Endothelial cell of umbilical vein (primary cell): ENCODE data around the gene TSPAN5. TPM values are rescaled to one million over a fixed set of nuclear protein-coding genes. Genes with fewer than 3 reads are reported as not detected.

ENCODE experiments used
- BruUV-seq: library from RNA; stranded (reverse); fragments of 400-500 nt; replicated peaks from 2 replicates; lab custom pipeline; 2021; lab: Mats Ljungman, UMichigan
- CTCF ChIA-PET: fragments of 300-600, 350-600 bp; sonication (Branson Sonifier 250); formaldehyde crosslinking; loops from one replicate; lab custom pipeline; 2021; ENCODE audit warnings: antibody characterized with exemption, inconsistent platforms; lab: Charles Lee
- POLR2A ChIA-PET: fragments of 300-600, 350-600 bp; sonication (Branson Sonifier 250); formaldehyde crosslinking; loops from one replicate; lab custom pipeline; 2021; ENCODE audit warnings: antibody characterized with exemption, inconsistent platforms; lab: Charles Lee
- DNase-seq: peaks from one replicate; pipeline ENCODE4 v3.0.0-alpha.2; 2011; ENCODE audit warnings: low read depth, low spot score
- FAIRE-seq: peaks from 2 replicates; lab custom pipeline; 2011; peaks lifted over from hg19 to GRCh38; lab: Jason Lieb, UNC
- H2AFZ ChIP-seq: 2 replicates; pipeline ENCODE4 v1.6.0; 2012; ENCODE audit warnings: low read depth, low read length, control low read depth, inconsistent platforms
- H3K27ac ChIP-seq: 2 replicates; pipeline ENCODE4 v1.5.1; 2011; ENCODE audit warnings: low read depth, mild to moderate bottlenecking, control low read depth, low read length, moderate library complexity; ENCODE audit not compliant: insufficient read depth
- H3K27me3 ChIP-seq, 2 experiments: 2 replicates each; pipeline versions ENCODE4 v1.6.0 to v1.6.1; 2011; ENCODE audit warnings: low read length in 2 of 2, mixed read lengths in 1 of 2; ENCODE audit not compliant: control insufficient read depth in 2 of 2, insufficient read depth in 2 of 2
- H3K36me3 ChIP-seq, 2 experiments: 2 replicates in 1 of 2; 3 replicates in 1 of 2; pipeline ENCODE4 v1.5.1; 2011; ENCODE audit warnings: low read length in 2 of 2, mild to moderate bottlenecking in 1 of 2, moderate library complexity in 1 of 2; ENCODE audit not compliant: control insufficient read depth in 2 of 2, insufficient read depth in 2 of 2; ENCODE audit errors: extremely low read depth in 1 of 2
- H3K4me1 ChIP-seq: 3 replicates; pipeline ENCODE4 v1.5.1; 2011; ENCODE audit warnings: mild to moderate bottlenecking, low read length; ENCODE audit not compliant: control insufficient read depth, insufficient read depth; ENCODE audit errors: extremely low read depth
- H3K4me2 ChIP-seq: 2 replicates; pipeline ENCODE4 v1.6.1; 2011; ENCODE audit warnings: low read length, control low read depth, mixed read lengths; ENCODE audit not compliant: insufficient read depth
- H3K4me3 ChIP-seq, 3 experiments: fragments of 200-600 bp in 1 of 3; sonication (generic), shearing (Covaris generic) in 1 of 3; replicated peaks in 1 of 3; 2 replicates each; pipeline ENCODE4 v1.5.1; 2011 to 2016; ENCODE audit warnings: control low read depth in 3 of 3, low read length in 3 of 3, mild to moderate bottlenecking in 2 of 3, inconsistent platforms in 1 of 3, low read depth in 1 of 3, moderate library complexity in 1 of 3; ENCODE audit not compliant: insufficient read depth in 1 of 3
- H3K79me2 ChIP-seq: 2 replicates; pipeline ENCODE4 v1.6.0; 2012; ENCODE audit warnings: low read length, inconsistent platforms; ENCODE audit not compliant: control insufficient read depth, insufficient read depth
- H3K9ac ChIP-seq: replicated peaks from 2 replicates; pipeline ENCODE3; 2011; ENCODE audit warnings: low read length, control low read depth; ENCODE audit not compliant: insufficient read depth; ENCODE audit errors: extremely low read depth
- H3K9me1 ChIP-seq: replicated peaks from 3 replicates; pipeline ENCODE4 v1.6.0; 2011; ENCODE audit warnings: mild to moderate bottlenecking, low read length; ENCODE audit not compliant: control insufficient read depth, insufficient read depth; ENCODE audit errors: extremely low read depth
- H3K9me3 ChIP-seq: replicated peaks from 2 replicates; pipeline ENCODE4 v1.5.1; 2012; ENCODE audit warnings: low read length, inconsistent platforms; ENCODE audit not compliant: control insufficient read depth, insufficient read depth
- H4K20me1 ChIP-seq: replicated peaks from 2 replicates; pipeline ENCODE3; 2011; ENCODE audit warnings: mild to moderate bottlenecking, low read length; ENCODE audit not compliant: control insufficient read depth, insufficient read depth; ENCODE audit errors: extremely low read depth
- EZH2 ChIP-seq: IDR thresholded peaks from 2 replicates; pipeline ENCODE4 v1.6.1; 2012; ENCODE audit warnings: borderline replicate concordance, low read depth, mild to moderate bottlenecking, moderate library complexity, low read length, inconsistent platforms; ENCODE audit not compliant: severe bottlenecking
- FOS ChIP-seq: IDR thresholded peaks from 2 replicates; pipeline ENCODE4 v1.6.1; 2011; ENCODE audit warnings: mild to moderate bottlenecking, low read length, moderate library complexity, borderline replicate concordance; ENCODE audit not compliant: insufficient read depth
- GATA2 ChIP-seq: IDR thresholded peaks from 2 replicates; pipeline ENCODE4 v1.7.0; 2011; ENCODE audit warnings: low read depth, mild to moderate bottlenecking, moderate library complexity, mixed read lengths, low read length; ENCODE audit not compliant: insufficient read length, insufficient read depth
- JUN ChIP-seq: IDR thresholded peaks from 2 replicates; pipeline ENCODE4 v1.6.1; 2011; ENCODE audit warnings: borderline replicate concordance, low read depth; ENCODE audit not compliant: insufficient read length, insufficient read depth
- MYC ChIP-seq: IDR thresholded peaks from one replicate; pipeline ENCODE4 v1.6.1; 2011; ENCODE audit warnings: mild to moderate bottlenecking, low read depth, low read length
- POLR2A ChIP-seq: IDR thresholded peaks from 2 replicates; pipeline ENCODE4 v1.6.1; 2012; ENCODE audit warnings: low read depth, mild to moderate bottlenecking, control low read depth, low read length
- POLR2AphosphoS5 ChIP-seq: IDR thresholded peaks from 2 replicates; pipeline ENCODE4 v1.6.1; 2012; ENCODE audit warnings: low read depth, mild to moderate bottlenecking, control low read depth, low read length, moderate library complexity; ENCODE audit not compliant: insufficient read depth
- dilution Hi-C: fragments of 300-500 bp; cut with MboI; formaldehyde crosslinking; loops from one replicate; pipeline ENCODE4 v1.15.0; 2019; ENCODE audit warnings: low sequenced_read_pairs; ENCODE audit not compliant: extremely low pct_ligation_motif_present
- intact Hi-C: fragments of 100-400 bp; cut with micrococcal nuclease; formaldehyde crosslinking; loops from one replicate; pipeline ENCODE4 v1.10.0; 2022
- polyA plus RNA-seq, 4 experiments: library from polyadenylated mRNA; depleted of rRNA in 3 of 4; stranded (reverse) in 3 of 4; unstranded in 1 of 4; fragments of >200 nt; gene quantifications; 2 replicates each; pipeline versions ENCODE4 v1.2.1 to v1.2.3, GENCODE V29; 2011 to 2012; ENCODE audit warnings: missing spikeins in 1 of 4
- total RNA-seq: library from RNA; stranded (reverse); gene quantifications from 2 replicates; pipeline ENCODE4 v1.2.3, GENCODE V29; 2021
- TF ChIP-seq, protein P1 (sequence below), 2 donors: IDR thresholded peaks; 1 replicate in 1 of 2; 2 replicates in 1 of 2; pipeline ENCODE4 v1.5.1; 2011; ENCODE audit warnings: low read length in 2 of 2, mild to moderate bottlenecking in 2 of 2, moderate library complexity in 2 of 2, control low read depth in 1 of 2, inconsistent platforms in 1 of 2, low read depth in 1 of 2; ENCODE audit not compliant: insufficient read depth in 1 of 2; ENCODE audit errors: extremely low read depth in 1 of 2
- TF ChIP-seq, protein P2 (sequence below): IDR thresholded peaks from 2 replicates; pipeline ENCODE4 v1.6.1; 2011; ENCODE audit not compliant: insufficient read depth, insufficient read length

Gene TSPAN5
- total and polyA plus RNA-seq, 2 donors (not counting 3 experiments of a cell fraction or from before 2014, with no cell fraction given) = 45.1 to 50.2 TPM

DNA sequence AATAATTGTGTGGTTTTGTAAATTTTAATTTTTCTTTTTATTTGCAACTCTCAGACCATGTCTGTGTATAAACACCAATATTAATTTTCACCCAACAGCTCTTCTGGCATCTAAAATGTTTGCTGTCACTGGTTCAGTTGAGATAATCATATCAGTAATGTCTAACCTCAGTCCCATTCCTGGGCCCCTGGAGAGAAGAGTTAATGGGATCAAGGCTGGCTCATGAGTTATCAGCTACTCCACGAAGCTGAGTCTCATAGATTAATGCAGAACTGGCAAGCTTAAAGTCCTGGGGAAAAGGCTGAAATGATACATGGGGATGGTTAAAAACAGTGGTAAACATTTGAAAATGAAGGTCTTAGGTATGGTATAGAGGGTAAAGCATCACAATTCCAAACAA lies 28.4 kb upstream of the TSPAN5 start:
- FAIRE-seq = no peak
- no TSS peak for BruUV-seq
- CTCF ChIA-PET = interaction anchor here (0.8 to 3.7 kb wide), 3 partner anchors 42 to 219 kb away, joined by 3 to 16 read pairs (median 3); no protein-coding TSS in a partner anchor

More for the DNA sequence above, 28.4 kb upstream of the TSPAN5 start:
- no peaks in the 10 kb centered on the region for H3K27me3 ChIP-seq
- H3K79me2 ChIP-seq = no peaks in the 10 kb centered on the region
- no peak overlapping the region for H3K4me2 ChIP-seq
- POLR2A ChIA-PET = no interaction called here
- intact Hi-C loops = loop anchor here (10.0 kb wide), 2 partner anchors 238 to 308 kb away; partner anchors contain the start of genes EIF4E and METAP1
- DNase-seq = no peak
- H3K4me3 ChIP-seq = no peak overlapping the region
- no peaks in the 10 kb centered on the region for H3K9me3 ChIP-seq
- dilution Hi-C loops = no loop called here
- no peak overlapping the region for H3K27ac ChIP-seq
- no peak for TF ChIP-seq FOS
- no peak for TF ChIP-seq POLR2A
- no peak for TF ChIP-seq MYC
- TF ChIP-seq, protein P1, sequence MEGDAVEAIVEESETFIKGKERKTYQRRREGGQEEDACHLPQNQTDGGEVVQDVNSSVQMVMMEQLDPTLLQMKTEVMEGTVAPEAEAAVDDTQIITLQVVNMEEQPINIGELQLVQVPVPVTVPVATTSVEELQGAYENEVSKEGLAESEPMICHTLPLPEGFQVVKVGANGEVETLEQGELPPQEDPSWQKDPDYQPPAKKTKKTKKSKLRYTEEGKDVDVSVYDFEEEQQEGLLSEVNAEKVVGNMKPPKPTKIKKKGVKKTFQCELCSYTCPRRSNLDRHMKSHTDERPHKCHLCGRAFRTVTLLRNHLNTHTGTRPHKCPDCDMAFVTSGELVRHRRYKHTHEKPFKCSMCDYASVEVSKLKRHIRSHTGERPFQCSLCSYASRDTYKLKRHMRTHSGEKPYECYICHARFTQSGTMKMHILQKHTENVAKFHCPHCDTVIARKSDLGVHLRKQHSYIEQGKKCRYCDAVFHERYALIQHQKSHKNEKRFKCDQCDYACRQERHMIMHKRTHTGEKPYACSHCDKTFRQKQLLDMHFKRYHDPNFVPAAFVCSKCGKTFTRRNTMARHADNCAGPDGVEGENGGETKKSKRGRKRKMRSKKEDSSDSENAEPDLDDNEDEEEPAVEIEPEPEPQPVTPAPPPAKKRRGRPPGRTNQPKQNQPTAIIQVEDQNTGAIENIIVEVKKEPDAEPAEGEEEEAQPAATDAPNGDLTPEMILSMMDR (IDR thresholded peaks at IDR 0.05; ENCODE audit: extremely low read depth in 1 of 2, insufficient read depth in 1 of 2, low read depth in 1 of 2, low read length in 2 of 2) = no peak
- TF ChIP-seq POLR2AphosphoS5 = no peak
- no peak for TF ChIP-seq JUN
- no peak for TF ChIP-seq GATA2
- TF ChIP-seq, protein P2, sequence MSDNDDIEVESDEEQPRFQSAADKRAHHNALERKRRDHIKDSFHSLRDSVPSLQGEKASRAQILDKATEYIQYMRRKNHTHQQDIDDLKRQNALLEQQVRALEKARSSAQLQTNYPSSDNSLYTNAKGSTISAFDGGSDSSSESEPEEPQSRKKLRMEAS = no peak
- no peak for TF ChIP-seq EZH2
- no peak overlapping the region for H3K9ac ChIP-seq
- no peaks in the 10 kb centered on the region for H3K9me1 ChIP-seq
- no peaks in the 10 kb centered on the region for H3K36me3 ChIP-seq
- H2AFZ ChIP-seq = no peak overlapping the region
- H4K20me1 ChIP-seq = no peaks in the 10 kb centered on the region
- H3K4me1 ChIP-seq = peaks cover 55% of the 10 kb centered on the region
